ENCODE data around the gene SENP1. TPM values are rescaled to one million over a fixed set of nuclear protein-coding genes. Genes with fewer than 3 reads are reported as not detected.

SENP1 gene
- polyA plus RNA-seq, 4 donors: 23.0 to 27.4 (median 24.1) TPM

- no peak for DNase-seq (ENCODE audit: low read depth in 4 of 4, low spot score in 2 of 4)
Observed at GRCh38 chr12:48003226-48004052, 102.4 kb downstream of the SENP1 start.

- no peak for DNase-seq (ENCODE audit: low read depth in 4 of 4, low spot score in 2 of 4)
Observed at GRCh38 chr12:48002773-48003218, 103.1 kb downstream of the SENP1 start.

DNA sequence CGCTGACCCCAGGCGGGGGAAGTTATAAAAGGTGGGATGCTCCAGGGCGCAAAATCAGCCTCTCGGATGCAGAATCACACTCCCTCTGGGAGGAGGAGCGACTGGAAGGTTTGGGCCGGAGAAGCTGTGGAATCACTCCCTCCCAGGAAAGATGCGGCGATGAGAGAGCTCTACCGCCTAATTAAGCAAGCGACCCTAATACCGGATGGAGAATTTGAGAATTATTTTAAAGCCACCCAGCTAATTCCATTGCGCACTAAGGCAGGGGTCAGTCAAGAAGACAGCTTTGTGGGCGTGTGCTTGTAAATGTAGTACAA lies 103.5 kb downstream of the SENP1 start:
- DNase-seq (ENCODE audit: low read depth in 4 of 4, low spot score in 2 of 4): no peak

DNA sequence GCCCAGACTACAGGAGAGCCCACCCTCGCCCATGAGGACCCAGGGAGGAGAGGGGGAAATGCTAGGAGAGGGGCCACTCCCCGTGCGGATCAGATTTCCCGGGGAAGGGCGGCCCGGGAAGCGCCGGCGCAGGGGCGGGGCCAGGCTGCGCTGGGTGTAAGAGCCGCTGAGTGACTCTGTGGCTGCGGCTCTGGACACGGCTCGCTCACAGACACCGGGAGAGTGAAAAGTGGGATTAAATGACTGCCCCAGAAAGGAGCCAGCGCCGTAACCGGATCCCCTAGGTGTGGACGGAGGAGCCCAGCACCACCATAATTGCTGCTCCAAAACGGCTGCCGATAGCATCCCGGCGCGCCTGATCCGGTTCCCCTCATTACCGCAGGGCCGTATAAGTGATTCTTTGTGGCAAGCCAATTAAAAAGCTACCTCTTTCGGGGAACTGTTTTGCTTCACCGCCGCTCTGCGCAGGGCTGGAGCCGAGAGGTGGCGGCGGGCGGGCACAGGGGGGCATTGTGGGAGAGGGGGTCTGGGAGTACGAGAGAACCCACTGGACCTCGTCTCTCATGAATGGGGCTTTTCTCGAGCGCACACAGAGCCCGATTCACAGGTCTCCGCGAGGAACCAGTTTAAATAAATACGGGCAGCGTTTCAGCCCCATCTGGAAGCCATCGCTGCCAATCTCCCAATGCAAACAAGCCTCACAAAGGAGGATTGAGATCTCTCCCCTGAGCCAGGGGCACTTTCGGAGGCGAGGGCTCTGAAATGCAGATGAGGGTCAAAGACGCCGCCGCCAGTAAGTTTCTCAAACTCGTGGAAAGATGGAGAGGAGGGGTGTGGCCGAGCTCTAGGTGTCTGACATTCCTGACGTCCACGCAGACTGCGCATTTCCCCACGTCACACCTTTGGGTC lies 104.1 kb downstream of the SENP1 start:
- no peak for DNase-seq (ENCODE audit: low read depth in 4 of 4, low spot score in 2 of 4)

GRCh38 chr12:48000878-48001504 lies 104.9 kb downstream of the SENP1 start:
- DNase-seq (ENCODE audit: low read depth in 4 of 4, low spot score in 2 of 4): no peak

DNA sequence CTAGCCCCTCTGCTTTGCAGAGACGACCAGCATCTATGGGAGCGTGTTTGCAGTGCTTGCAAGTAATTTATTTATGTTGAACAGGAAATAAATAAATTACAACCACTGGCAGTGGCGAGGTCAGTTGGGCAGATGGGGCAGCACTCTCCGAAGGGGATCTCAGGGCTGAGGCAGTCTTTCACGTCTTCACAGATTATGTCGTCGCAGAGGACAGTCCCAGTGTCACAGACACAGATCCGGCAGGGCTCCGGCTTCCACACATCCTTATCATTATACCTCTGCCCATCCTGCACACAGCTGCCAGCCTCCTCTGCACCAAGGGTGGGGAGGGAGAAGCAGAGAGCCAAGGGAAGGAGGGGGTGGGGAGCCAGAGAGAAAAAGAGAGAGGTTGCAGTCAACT lies 106.1 kb downstream of the SENP1 start:
- no peak for DNase-seq (ENCODE audit: low read depth in 4 of 4, low spot score in 2 of 4)

- DNase-seq (ENCODE audit: low read depth in 4 of 4, low spot score in 2 of 4): no peak
Observed at GRCh38 chr12:47997321-47997720, 108.6 kb downstream of the SENP1 start.

- peak in 1 of 4 donors; percentile 24 for DNase-seq (ENCODE audit: low read depth in 4 of 4, low spot score in 2 of 4)
Observed at GRCh38 chr12:47995981-47996401, 109.9 kb downstream of the SENP1 start.

- DNase-seq (ENCODE audit: low read depth in 4 of 4, low spot score in 2 of 4): no peak
Observed at GRCh38 chr12:47993491-47993890, 112.4 kb downstream of the SENP1 start.

Other genes starting within 250 kb of the SENP1 start
- gene VDR, start 201.1 kb downstream of the SENP1 start, polyA plus RNA-seq (ENCODE audit: insufficient read length in 4 of 4): 1 to 10 TPM; 3.0 to 5.7 (median 3.6) TPM
- gene TMEM106C, start 142.5 kb downstream of the SENP1 start, polyA plus RNA-seq (ENCODE audit: insufficient read length in 4 of 4): 100 to 1,000 TPM; 128 to 130 (median 130) TPM
- 10 to 100 TPM; 38.3 to 66.6 (median 45.3) TPM for gene COL2A1, start 101.6 kb downstream of the SENP1 start, polyA plus RNA-seq (ENCODE audit: insufficient read length in 4 of 4)
- 100 to 1,000 TPM in 3 of 4 donors, 10 to 100 TPM in 1; 96.7 to 133 (median 114) TPM for gene PFKM, start 13.3 kb upstream of the SENP1 start, polyA plus RNA-seq (ENCODE audit: insufficient read length in 4 of 4)
- gene ASB8, start 51.4 kb upstream of the SENP1 start, polyA plus RNA-seq (ENCODE audit: insufficient read length in 4 of 4): 10 to 100 TPM; 33.2 to 44.0 (median 38.5) TPM
- 1 to 10 TPM in 1 of 4 donors, under 1 TPM in 3; 0.30 to 1.0 (median 0.66) TPM for gene CCDC184, start 77.6 kb upstream of the SENP1 start, polyA plus RNA-seq (ENCODE audit: insufficient read length in 4 of 4)
- 1 to 10 TPM in 1 of 4 donors, under 1 TPM in 3; 0.17 to 1.4 (median 0.53) TPM for gene OR10AD1, start 97.2 kb upstream of the SENP1 start, polyA plus RNA-seq (ENCODE audit: insufficient read length in 4 of 4)
- gene ZNF641, start 244.8 kb upstream of the SENP1 start, polyA plus RNA-seq (ENCODE audit: insufficient read length in 4 of 4): 10 to 100 TPM; 20.7 to 29.9 (median 27.0) TPM

Data from left renal cortex interstitium (tissue), 4 donors.